ENCODE results near the gene CHST4.

The CHST4 gene

GRCh38 chr16:71515026-71515425, 11.2 kb upstream of the CHST4 start:
- Histone ChIP-seq H3K27me3 (ENCODE audit: control insufficient read depth in 5 of 5, insufficient read depth in 4 of 5, low read length in 5 of 5) (no peaks in the 10 kb centered on the region), H3K4me3 (ENCODE audit: low read depth in 1 of 5, low read length in 5 of 5) (no peak overlapping the region), H3K36me3 (ENCODE audit: control insufficient read depth in 5 of 5, insufficient read depth in 5 of 5, low read length in 5 of 5) (no peaks in the 10 kb centered on the region), H3K4me1 (ENCODE audit: control insufficient read depth in 5 of 5, insufficient read depth in 5 of 5, low read length in 5 of 5) (no peaks in the 10 kb centered on the region), H3K9me3 (ENCODE audit: control insufficient read depth in 5 of 5, low read length in 5 of 5) (no peaks in the 10 kb centered on the region), H3K27ac (ENCODE audit: low read depth, low read length) (no peak overlapping the region), H3K9ac (ENCODE audit: low read length in 5 of 5) (no peak overlapping the region)

- no peak overlapping the region for H3K4me3 ChIP-seq (ENCODE audit: low read depth in 1 of 5, low read length in 5 of 5)
- no peaks in the 10 kb centered on the region for H3K4me1 ChIP-seq (ENCODE audit: control insufficient read depth in 5 of 5, insufficient read depth in 5 of 5, low read length in 5 of 5)
- H3K27me3 ChIP-seq (ENCODE audit: control insufficient read depth in 5 of 5, insufficient read depth in 4 of 5, low read length in 5 of 5): peaks cover 0 to 4% (median 0%) of the 10 kb centered on the region in 5 donors
- H3K9ac ChIP-seq (ENCODE audit: low read length in 5 of 5): no peak overlapping the region
- H3K27ac ChIP-seq (ENCODE audit: low read depth, low read length): no peak overlapping the region
- no peaks in the 10 kb centered on the region for H3K36me3 ChIP-seq (ENCODE audit: control insufficient read depth in 5 of 5, insufficient read depth in 5 of 5, low read length in 5 of 5)
- H3K9me3 ChIP-seq (ENCODE audit: control insufficient read depth in 5 of 5, low read length in 5 of 5): no peaks in the 10 kb centered on the region
Measured at GRCh38 chr16:71520550-71520949, 5.7 kb upstream of the CHST4 start.

GRCh38 chr16:71524566-71525553, 1.4 kb upstream of the CHST4 start:
- no peak overlapping the region for H3K27ac ChIP-seq (ENCODE audit: low read depth, low read length)
- no peaks in the 10 kb centered on the region for H3K9me3 ChIP-seq (ENCODE audit: control insufficient read depth in 5 of 5, low read length in 5 of 5)
- H3K9ac ChIP-seq (ENCODE audit: low read length in 5 of 5): no peak overlapping the region
- H3K36me3 ChIP-seq (ENCODE audit: control insufficient read depth in 5 of 5, insufficient read depth in 5 of 5, low read length in 5 of 5): no peaks in the 10 kb centered on the region
- H3K4me1 ChIP-seq (ENCODE audit: control insufficient read depth in 5 of 5, insufficient read depth in 5 of 5, low read length in 5 of 5): peaks cover 0 to 8% (median 6%) of the 10 kb centered on the region in 5 donors
- peaks cover 0 to 13% (median 3%) of the 10 kb centered on the region in 5 donors for H3K27me3 ChIP-seq (ENCODE audit: control insufficient read depth in 5 of 5, insufficient read depth in 4 of 5, low read length in 5 of 5)
- H3K4me3 ChIP-seq (ENCODE audit: low read depth in 1 of 5, low read length in 5 of 5): no peak overlapping the region

GRCh38 chr16:71528257-71528656, 2.0 kb downstream of the CHST4 start:
- H3K4me1 ChIP-seq (ENCODE audit: control insufficient read depth in 5 of 5, insufficient read depth in 5 of 5, low read length in 5 of 5): peaks cover 0 to 8% (median 6%) of the 10 kb centered on the region in 5 donors
- no peaks in the 10 kb centered on the region for H3K36me3 ChIP-seq (ENCODE audit: control insufficient read depth in 5 of 5, insufficient read depth in 5 of 5, low read length in 5 of 5)
- no peak overlapping the region for H3K9ac ChIP-seq (ENCODE audit: low read length in 5 of 5)
- H3K9me3 ChIP-seq (ENCODE audit: control insufficient read depth in 5 of 5, low read length in 5 of 5): no peaks in the 10 kb centered on the region
- H3K27me3 ChIP-seq (ENCODE audit: control insufficient read depth in 5 of 5, insufficient read depth in 4 of 5, low read length in 5 of 5): peaks cover 0 to 13% (median 3%) of the 10 kb centered on the region in 5 donors
- H3K27ac ChIP-seq (ENCODE audit: low read depth, low read length): no peak overlapping the region
- H3K4me3 ChIP-seq (ENCODE audit: low read depth in 1 of 5, low read length in 5 of 5): no peak overlapping the region

GRCh38 chr16:71528863-71529262, 2.6 kb downstream of the CHST4 start:
- peaks cover 0 to 13% (median 3%) of the 10 kb centered on the region in 5 donors for H3K27me3 ChIP-seq (ENCODE audit: control insufficient read depth in 5 of 5, insufficient read depth in 4 of 5, low read length in 5 of 5)
- H3K9ac ChIP-seq (ENCODE audit: low read length in 5 of 5): no peak overlapping the region
- H3K9me3 ChIP-seq (ENCODE audit: control insufficient read depth in 5 of 5, low read length in 5 of 5): no peaks in the 10 kb centered on the region
- H3K36me3 ChIP-seq (ENCODE audit: control insufficient read depth in 5 of 5, insufficient read depth in 5 of 5, low read length in 5 of 5): no peaks in the 10 kb centered on the region
- H3K4me1 ChIP-seq (ENCODE audit: control insufficient read depth in 5 of 5, insufficient read depth in 5 of 5, low read length in 5 of 5): peaks cover 0 to 8% (median 6%) of the 10 kb centered on the region in 5 donors
- no peak overlapping the region for H3K4me3 ChIP-seq (ENCODE audit: low read depth in 1 of 5, low read length in 5 of 5)
- H3K27ac ChIP-seq (ENCODE audit: low read depth, low read length): no peak overlapping the region

GRCh38 chr16:71532366-71532765, 6.1 kb downstream of the CHST4 start:
- peaks cover 0 to 2% (median 0%) of the 10 kb centered on the region in 5 donors for H3K27me3 ChIP-seq (ENCODE audit: control insufficient read depth in 5 of 5, insufficient read depth in 4 of 5, low read length in 5 of 5)
- no peak overlapping the region for H3K27ac ChIP-seq (ENCODE audit: low read depth, low read length)
- no peak overlapping the region for H3K4me3 ChIP-seq (ENCODE audit: low read depth in 1 of 5, low read length in 5 of 5)
- no peaks in the 10 kb centered on the region for H3K36me3 ChIP-seq (ENCODE audit: control insufficient read depth in 5 of 5, insufficient read depth in 5 of 5, low read length in 5 of 5)
- H3K4me1 ChIP-seq (ENCODE audit: control insufficient read depth in 5 of 5, insufficient read depth in 5 of 5, low read length in 5 of 5): no peaks in the 10 kb centered on the region
- H3K9me3 ChIP-seq (ENCODE audit: control insufficient read depth in 5 of 5, low read length in 5 of 5): no peaks in the 10 kb centered on the region
- no peak overlapping the region for H3K9ac ChIP-seq (ENCODE audit: low read length in 5 of 5)

GRCh38 chr16:71536752-71537499, 10.7 kb downstream of the CHST4 start:
- Histone ChIP-seq H3K27me3 (ENCODE audit: control insufficient read depth in 5 of 5, insufficient read depth in 4 of 5, low read length in 5 of 5) (no peaks in the 10 kb centered on the region), H3K27ac (ENCODE audit: low read depth, low read length) (no peak overlapping the region), H3K4me3 (ENCODE audit: low read depth in 1 of 5, low read length in 5 of 5) (no peak overlapping the region), H3K9me3 (ENCODE audit: control insufficient read depth in 5 of 5, low read length in 5 of 5) (no peaks in the 10 kb centered on the region), H3K36me3 (ENCODE audit: control insufficient read depth in 5 of 5, insufficient read depth in 5 of 5, low read length in 5 of 5) (no peaks in the 10 kb centered on the region), H3K4me1 (ENCODE audit: control insufficient read depth in 5 of 5, insufficient read depth in 5 of 5, low read length in 5 of 5) (no peaks in the 10 kb centered on the region), H3K9ac (ENCODE audit: low read length in 5 of 5) (no peak overlapping the region)

GRCh38 chr16:71537643-71538042, 11.4 kb downstream of the CHST4 start:
- Histone ChIP-seq H3K4me1 (ENCODE audit: control insufficient read depth in 5 of 5, insufficient read depth in 5 of 5, low read length in 5 of 5) (peaks cover 0 to 4% (median 0%) of the 10 kb centered on the region in 5 donors), H3K4me3 (ENCODE audit: low read depth in 1 of 5, low read length in 5 of 5) (no peak overlapping the region), H3K27ac (ENCODE audit: low read depth, low read length) (no peak overlapping the region), H3K9ac (ENCODE audit: low read length in 5 of 5) (no peak overlapping the region), H3K27me3 (ENCODE audit: control insufficient read depth in 5 of 5, insufficient read depth in 4 of 5, low read length in 5 of 5) (peaks cover 0 to 5% (median 0%) of the 10 kb centered on the region in 5 donors), H3K36me3 (ENCODE audit: control insufficient read depth in 5 of 5, insufficient read depth in 5 of 5, low read length in 5 of 5) (no peaks in the 10 kb centered on the region), H3K9me3 (ENCODE audit: control insufficient read depth in 5 of 5, low read length in 5 of 5) (no peaks in the 10 kb centered on the region)

GRCh38 chr16:71542377-71542776, 16.2 kb downstream of the CHST4 start:
- no peak overlapping the region for H3K9ac ChIP-seq (ENCODE audit: low read length in 5 of 5)

GRCh38 chr16:71547168-71547567, 20.9 kb downstream of the CHST4 start:
- Histone ChIP-seq H3K4me3 (ENCODE audit: low read depth in 1 of 5, low read length in 5 of 5) (no peak overlapping the region), H3K9ac (ENCODE audit: low read length in 5 of 5) (no peak overlapping the region), H3K9me3 (ENCODE audit: control insufficient read depth in 5 of 5, low read length in 5 of 5) (no peaks in the 10 kb centered on the region), H3K27ac (ENCODE audit: low read depth, low read length) (no peak overlapping the region), H3K4me1 (ENCODE audit: control insufficient read depth in 5 of 5, insufficient read depth in 5 of 5, low read length in 5 of 5) (peaks cover 0 to 4% (median 0%) of the 10 kb centered on the region in 5 donors), H3K27me3 (ENCODE audit: control insufficient read depth in 5 of 5, insufficient read depth in 4 of 5, low read length in 5 of 5) (peaks cover 0 to 4% (median 0%) of the 10 kb centered on the region in 5 donors), H3K36me3 (ENCODE audit: control insufficient read depth in 5 of 5, insufficient read depth in 5 of 5, low read length in 5 of 5) (no peaks in the 10 kb centered on the region)

More at GRCh38 chr16:71542377-71542776, 16.2 kb downstream of the CHST4 start:
- no peaks in the 10 kb centered on the region for H3K9me3 ChIP-seq (ENCODE audit: control insufficient read depth in 5 of 5, low read length in 5 of 5)
- H3K27ac ChIP-seq (ENCODE audit: low read depth, low read length): no peak overlapping the region
- peak overlapping the region in 1 of 5 donors; percentile 45 for H3K4me3 ChIP-seq (ENCODE audit: low read depth in 1 of 5, low read length in 5 of 5)
- H3K27me3 ChIP-seq (ENCODE audit: control insufficient read depth in 5 of 5, insufficient read depth in 4 of 5, low read length in 5 of 5): peaks cover 0 to 5% (median 0%) of the 10 kb centered on the region in 5 donors
- H3K4me1 ChIP-seq (ENCODE audit: control insufficient read depth in 5 of 5, insufficient read depth in 5 of 5, low read length in 5 of 5): peaks cover 0 to 4% (median 0%) of the 10 kb centered on the region in 5 donors
- no peaks in the 10 kb centered on the region for H3K36me3 ChIP-seq (ENCODE audit: control insufficient read depth in 5 of 5, insufficient read depth in 5 of 5, low read length in 5 of 5)
